ENCODE data around the gene KRT33B.
"Not testable (repeated sequence)": the region's sequence is repeated elsewhere in the genome, so short reads cannot be mapped to it uniquely, and the experiment has no call there.

KRT33B gene

DNA sequence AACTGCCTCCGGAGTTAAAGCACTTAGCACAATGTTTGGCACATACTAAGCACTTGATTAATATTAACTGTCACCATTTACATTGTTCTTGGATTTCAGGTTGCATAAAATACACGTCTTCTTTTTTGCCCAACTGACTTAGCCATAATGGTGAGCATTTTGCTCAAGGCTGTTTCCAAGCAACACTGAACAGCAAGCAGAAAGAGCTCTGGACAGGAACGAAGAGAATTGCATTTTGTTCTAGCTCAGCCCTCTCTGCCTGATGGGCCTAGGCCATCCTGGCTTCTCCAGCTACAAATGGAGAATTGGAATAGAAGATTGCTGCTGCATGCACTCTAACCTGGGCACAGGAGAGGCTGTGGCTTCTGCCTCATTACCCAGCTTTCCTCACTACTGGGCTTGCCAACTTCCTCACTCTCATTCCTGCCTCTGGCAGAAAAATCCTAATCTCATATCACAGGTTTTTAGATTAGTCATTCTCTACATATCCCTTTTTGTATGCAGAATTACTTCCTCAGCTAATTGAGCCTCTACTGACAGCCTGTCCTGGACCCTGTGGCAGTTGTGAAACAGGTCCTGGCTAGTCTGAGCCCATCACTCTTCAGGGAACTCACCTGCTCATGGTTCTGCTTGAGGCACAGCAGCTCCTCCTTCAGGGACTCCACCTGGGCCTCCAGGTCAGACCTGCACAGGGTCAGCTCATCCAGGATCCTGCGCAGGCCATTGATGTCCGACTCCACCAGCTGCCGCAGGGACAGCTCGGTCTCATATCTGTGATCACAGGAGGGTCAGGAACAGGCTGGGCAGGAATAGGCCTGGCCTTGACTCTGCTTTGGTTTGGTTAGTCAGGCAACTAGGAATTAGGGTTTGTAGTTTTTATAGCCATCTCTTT, 21.5 kb downstream of the KRT33B start:
- Histone ChIP-seq H3K4me1 (ENCODE audit: low read length) (no peaks in the 10 kb centered on the region), H3K9me3 (ENCODE audit: insufficient read depth, low read length) (no peaks in the 10 kb centered on the region), H3K27ac (ENCODE audit: low read length) (no peak overlapping the region), H4K20me1 (ENCODE audit: insufficient read depth, low read length) (no peaks in the 10 kb centered on the region), H3K4me2 (ENCODE audit: low read length) (no peak overlapping the region), H3K4me3 (ENCODE audit: low read length) (no peak overlapping the region), H2AFZ (ENCODE audit: low read depth, low read length) (no peak overlapping the region), H3K79me2 (ENCODE audit: low read length) (no peaks in the 10 kb centered on the region), H3K9ac (ENCODE audit: low read length) (no peak overlapping the region), H3K27me3 (ENCODE audit: low read depth, low read length) (no peaks in the 10 kb centered on the region), H3K36me3 (replicated peaks; ENCODE audit: low read depth, low read length) (no peaks in the 10 kb centered on the region)
- TF ChIP-seq EZH2phosphoT487 (IDR thresholded peaks at IDR 0.05; ENCODE audit: low read depth) = no peak
- TF ChIP-seq, protein P1, sequence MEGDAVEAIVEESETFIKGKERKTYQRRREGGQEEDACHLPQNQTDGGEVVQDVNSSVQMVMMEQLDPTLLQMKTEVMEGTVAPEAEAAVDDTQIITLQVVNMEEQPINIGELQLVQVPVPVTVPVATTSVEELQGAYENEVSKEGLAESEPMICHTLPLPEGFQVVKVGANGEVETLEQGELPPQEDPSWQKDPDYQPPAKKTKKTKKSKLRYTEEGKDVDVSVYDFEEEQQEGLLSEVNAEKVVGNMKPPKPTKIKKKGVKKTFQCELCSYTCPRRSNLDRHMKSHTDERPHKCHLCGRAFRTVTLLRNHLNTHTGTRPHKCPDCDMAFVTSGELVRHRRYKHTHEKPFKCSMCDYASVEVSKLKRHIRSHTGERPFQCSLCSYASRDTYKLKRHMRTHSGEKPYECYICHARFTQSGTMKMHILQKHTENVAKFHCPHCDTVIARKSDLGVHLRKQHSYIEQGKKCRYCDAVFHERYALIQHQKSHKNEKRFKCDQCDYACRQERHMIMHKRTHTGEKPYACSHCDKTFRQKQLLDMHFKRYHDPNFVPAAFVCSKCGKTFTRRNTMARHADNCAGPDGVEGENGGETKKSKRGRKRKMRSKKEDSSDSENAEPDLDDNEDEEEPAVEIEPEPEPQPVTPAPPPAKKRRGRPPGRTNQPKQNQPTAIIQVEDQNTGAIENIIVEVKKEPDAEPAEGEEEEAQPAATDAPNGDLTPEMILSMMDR (IDR thresholded peaks at IDR 0.05; ENCODE audit: low read depth, low read length) = no peak

DNA sequence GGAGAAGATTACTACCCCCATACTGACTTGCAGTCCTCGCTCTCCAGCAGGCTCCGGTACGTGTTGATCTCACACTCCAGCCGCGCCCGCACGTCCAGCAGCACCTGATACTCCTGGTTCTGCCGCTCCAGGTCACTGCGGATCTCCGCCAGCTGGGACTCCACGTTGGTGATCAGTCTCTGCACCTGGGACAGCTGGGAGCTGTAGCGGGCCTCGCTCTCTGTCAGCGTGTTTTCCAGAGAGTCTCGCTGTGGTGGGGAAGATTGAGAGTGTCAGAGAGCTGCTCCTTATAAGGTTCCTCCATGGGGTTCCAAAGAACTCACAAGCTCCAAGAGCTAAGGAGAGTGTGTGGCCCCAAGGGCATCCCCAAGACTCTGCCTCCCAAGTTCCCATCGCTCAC, 23.2 kb downstream of the KRT33B start:
- H3K4me2 ChIP-seq (ENCODE audit: low read length); H3K27me3 ChIP-seq (ENCODE audit: low read depth, low read length); H2AFZ ChIP-seq (ENCODE audit: low read depth, low read length); H3K9me3 ChIP-seq (ENCODE audit: insufficient read depth, low read length); H3K4me3 ChIP-seq (ENCODE audit: low read length); H4K20me1 ChIP-seq (ENCODE audit: insufficient read depth, low read length); H3K27ac ChIP-seq (ENCODE audit: low read length); H3K36me3 ChIP-seq (replicated peaks; ENCODE audit: low read depth, low read length); H3K4me1 ChIP-seq (ENCODE audit: low read length); H3K9ac ChIP-seq (ENCODE audit: low read length); H3K79me2 ChIP-seq (ENCODE audit: low read length): not testable (repeated sequence)

DNA sequence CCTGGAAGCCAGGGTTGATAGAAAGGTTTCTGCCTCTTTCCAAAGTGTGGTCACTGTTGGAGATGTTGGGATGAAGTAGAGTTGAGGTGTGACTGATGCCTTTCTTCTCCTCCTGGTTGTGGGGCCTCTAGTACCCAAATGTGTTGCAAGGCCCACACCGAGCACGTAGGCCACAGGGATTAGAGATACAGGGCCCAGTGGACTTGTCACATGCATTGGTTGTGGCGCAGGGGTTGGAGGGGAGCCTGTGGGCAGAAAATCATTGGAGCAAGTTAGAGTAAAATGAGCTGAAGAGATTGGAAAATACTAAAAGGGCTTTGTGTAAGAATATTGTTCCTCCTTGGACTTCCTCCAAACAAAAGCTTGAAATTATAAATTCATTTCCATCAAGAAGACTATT, 23.6 kb downstream of the KRT33B start:
- H4K20me1 ChIP-seq (ENCODE audit: insufficient read depth, low read length) = no peaks in the 10 kb centered on the region
- no peak overlapping the region for H2AFZ ChIP-seq (ENCODE audit: low read depth, low read length)
- H3K9ac ChIP-seq (ENCODE audit: low read length) = no peak overlapping the region
- TF ChIP-seq, protein P1 (IDR thresholded peaks at IDR 0.05; ENCODE audit: low read depth, low read length) = no peak
- no peak for TF ChIP-seq EZH2phosphoT487 (IDR thresholded peaks at IDR 0.05; ENCODE audit: low read depth)
- peaks cover 4% of the 10 kb centered on the region for H3K9me3 ChIP-seq (ENCODE audit: insufficient read depth, low read length)
- no peaks in the 10 kb centered on the region for H3K27me3 ChIP-seq (ENCODE audit: low read depth, low read length)
- no peaks in the 10 kb centered on the region for H3K36me3 ChIP-seq (replicated peaks; ENCODE audit: low read depth, low read length)
- H3K27ac ChIP-seq (ENCODE audit: low read length) = no peak overlapping the region
- H3K4me1 ChIP-seq (ENCODE audit: low read length) = peaks cover 3% of the 10 kb centered on the region
- H3K4me2 ChIP-seq (ENCODE audit: low read length) = no peak overlapping the region
- no peaks in the 10 kb centered on the region for H3K79me2 ChIP-seq (ENCODE audit: low read length)
- no peak overlapping the region for H3K4me3 ChIP-seq (ENCODE audit: low read length)

DNA sequence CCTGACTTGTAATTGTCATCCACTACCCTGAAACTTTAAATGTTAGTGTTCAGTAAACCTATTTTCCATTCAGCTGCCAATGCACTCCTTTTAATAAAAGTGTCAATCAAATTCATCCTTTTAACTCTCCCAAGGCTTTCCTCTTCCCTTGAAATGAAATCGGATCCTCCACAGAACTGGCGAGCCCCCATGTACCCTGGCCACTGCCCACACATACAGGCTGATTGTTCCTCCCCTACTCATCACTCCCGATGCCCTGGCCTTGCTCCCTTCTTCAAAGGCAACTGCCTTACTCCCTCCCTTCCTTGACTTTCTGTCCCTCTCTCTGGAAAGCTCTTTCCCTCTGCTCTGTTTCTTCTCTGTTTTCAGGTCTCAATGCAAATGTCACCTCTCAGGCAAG, 26.6 kb downstream of the KRT33B start:
- no peak overlapping the region for H2AFZ ChIP-seq (ENCODE audit: low read depth, low read length)
- no peaks in the 10 kb centered on the region for H3K27me3 ChIP-seq (ENCODE audit: low read depth, low read length)
- H3K9ac ChIP-seq (ENCODE audit: low read length) = no peak overlapping the region
- TF ChIP-seq, protein P1 (IDR thresholded peaks at IDR 0.05; ENCODE audit: low read depth, low read length) = no peak
- TF ChIP-seq EZH2phosphoT487 (IDR thresholded peaks at IDR 0.05; ENCODE audit: low read depth) = no peak
- no peak overlapping the region for H3K4me3 ChIP-seq (ENCODE audit: low read length)
- H4K20me1 ChIP-seq (ENCODE audit: insufficient read depth, low read length) = no peaks in the 10 kb centered on the region
- H3K4me1 ChIP-seq (ENCODE audit: low read length) = peaks cover 31% of the 10 kb centered on the region
- no peak overlapping the region for H3K27ac ChIP-seq (ENCODE audit: low read length)
- peaks cover 4% of the 10 kb centered on the region for H3K9me3 ChIP-seq (ENCODE audit: insufficient read depth, low read length)
- H3K36me3 ChIP-seq (replicated peaks; ENCODE audit: low read depth, low read length) = no peaks in the 10 kb centered on the region
- no peaks in the 10 kb centered on the region for H3K79me2 ChIP-seq (ENCODE audit: low read length)
- H3K4me2 ChIP-seq (ENCODE audit: low read length) = no peak overlapping the region
